ENCODE data around the gene NRXN3. TPM values are rescaled to one million over a fixed set of nuclear protein-coding genes. Genes with fewer than 3 reads are reported as not detected.

NRXN3 gene
- total and polyA plus RNA-seq, 11 donors = 0.19 to 2.2 (median 1.1) TPM

DNA sequence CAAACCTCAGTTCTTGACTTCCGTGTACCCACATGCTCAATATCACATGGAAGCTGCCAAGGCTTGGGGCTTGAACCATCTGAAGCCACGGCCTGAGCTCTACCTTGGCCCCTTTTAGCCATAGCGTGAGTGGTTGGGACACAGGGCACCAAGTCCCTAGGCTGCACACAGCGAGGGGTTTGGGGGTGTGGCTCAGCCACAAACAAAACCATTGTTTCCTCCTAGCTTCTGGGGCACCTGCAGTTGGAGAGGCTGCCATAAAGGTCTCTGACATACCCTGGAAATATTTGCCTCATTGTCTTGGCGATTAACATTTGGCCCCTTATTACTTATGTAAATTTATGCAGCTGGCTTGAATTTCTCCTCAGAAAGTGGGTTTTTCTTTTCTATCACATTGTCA, 628.6 kb downstream of the NRXN3 start:
- no peaks in the 10 kb centered on the region for H3K9me3 ChIP-seq
- WGBS, 4 donors = 43 to 72% (median 50%) methylated on average over 2 to 5 of the region's 5 CpGs
- no peaks in the 10 kb centered on the region for H3K4me1 ChIP-seq
- intact Hi-C loops (cut with DNase I) = no loop called here
- H3K27me3 ChIP-seq = no peaks in the 10 kb centered on the region
- no peak overlapping the region for H3K4me3 ChIP-seq
- no peaks in the 10 kb centered on the region for H3K36me3 ChIP-seq
- no peak for DNase-seq
- TF ChIP-seq CTCF (IDR thresholded peaks at IDR 0.05) = no peak
- no peak for TF ChIP-seq POLR2A (IDR thresholded peaks at IDR 0.05)
- no peak for ATAC-seq
- H3K27ac ChIP-seq = no peak overlapping the region

DNA sequence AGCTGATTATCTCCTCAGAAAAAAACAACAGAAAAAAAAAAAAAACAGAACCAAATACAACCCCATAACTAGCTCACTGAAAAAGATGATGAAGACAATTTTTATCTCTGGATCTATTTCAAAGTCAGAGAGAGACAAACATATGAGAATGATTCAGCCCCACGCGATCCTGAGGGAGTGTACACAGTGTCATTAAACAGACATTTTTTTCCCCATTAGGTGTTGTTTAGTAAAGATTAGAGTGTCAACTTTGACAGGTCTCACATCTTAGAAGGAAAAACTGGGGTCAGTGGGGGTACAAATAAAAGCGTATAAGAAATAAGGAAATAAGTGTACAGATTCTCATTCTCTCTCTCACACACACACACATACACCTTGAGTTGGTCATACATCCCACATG, 635.4 kb downstream of the NRXN3 start:
- ATAC-seq = no peak
- no peaks in the 10 kb centered on the region for H3K36me3 ChIP-seq
- no peaks in the 10 kb centered on the region for H3K4me1 ChIP-seq
- H3K4me3 ChIP-seq = no peak overlapping the region
- DNase-seq = no peak
- WGBS, 4 donors = 48 to 82% (median 50%) methylated on average over 3 of the region's 3 CpGs
- no peak for TF ChIP-seq CTCF (IDR thresholded peaks at IDR 0.05)
- no peaks in the 10 kb centered on the region for H3K9me3 ChIP-seq
- intact Hi-C loops (cut with DNase I) = no loop called here
- H3K27me3 ChIP-seq = no peaks in the 10 kb centered on the region
- H3K27ac ChIP-seq = no peak overlapping the region

- no peak for TF ChIP-seq POLR2A (IDR thresholded peaks at IDR 0.05)
- no peak for TF ChIP-seq CTCF (IDR thresholded peaks at IDR 0.05)
- Histone ChIP-seq H3K9me3 (no peaks in the 10 kb centered on the region), H3K27me3 (no peaks in the 10 kb centered on the region), H3K36me3 (no peaks in the 10 kb centered on the region), H3K27ac (no peak overlapping the region), H3K4me3 (no peak overlapping the region), H3K4me1 (no peaks in the 10 kb centered on the region)
- intact Hi-C loops (cut with DNase I) = no loop called here
- no peak for DNase-seq
- 74 to 84% (median 77%) methylated on average over 3 of the region's 3 CpGs for WGBS, 4 donors
- no peak for ATAC-seq
These were observed 652.9 kb downstream of the NRXN3 start for GRCh38 chr14:78823035-78823434.

GRCh38 chr14:78823516-78823915, 653.3 kb downstream of the NRXN3 start:
- 60 to 74% (median 65%) methylated on average over 2 of the region's 2 CpGs for WGBS, 4 donors

More at GRCh38 chr14:78823516-78823915, 653.3 kb downstream of the NRXN3 start:
- intact Hi-C loops (cut with DNase I) = no loop called here
- no peaks in the 10 kb centered on the region for H3K36me3 ChIP-seq
- no peaks in the 10 kb centered on the region for H3K27me3 ChIP-seq
- H3K27ac ChIP-seq = no peak overlapping the region
- no peak overlapping the region for H3K4me3 ChIP-seq
- ATAC-seq (no peak), DNase-seq (no peak)
- TF ChIP-seq POLR2A (IDR thresholded peaks at IDR 0.05) (no peak), CTCF (IDR thresholded peaks at IDR 0.05) (no peak)
- H3K4me1 ChIP-seq = no peaks in the 10 kb centered on the region
- no peaks in the 10 kb centered on the region for H3K9me3 ChIP-seq

Data from heart left ventricle (tissue), 16 donors.